Fibroblast of skin of right biceps (primary cell): ENCODE measurements around the gene ATP5MG.
"Not testable (repeated sequence)": the region's sequence is repeated elsewhere in the genome, so short reads cannot be mapped to it uniquely, and the experiment has no call there.

Experiments used
- DNase-seq: peaks from one replicate; pipeline ENCODE4 v3.0.0-alpha.2; 2013

Gene ATP5MG, protein sequence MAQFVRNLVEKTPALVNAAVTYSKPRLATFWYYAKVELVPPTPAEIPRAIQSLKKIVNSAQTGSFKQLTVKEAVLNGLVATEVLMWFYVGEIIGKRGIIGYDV

GRCh38 chr11:118401151-118401879, at the start of gene ATP5MG:
ATP5MG (plus strand) TSS chr11:118401606; CDS start chr11:118401666, 60 bp downstream.
- DNase-seq, result peak; percentile 86

DNA sequence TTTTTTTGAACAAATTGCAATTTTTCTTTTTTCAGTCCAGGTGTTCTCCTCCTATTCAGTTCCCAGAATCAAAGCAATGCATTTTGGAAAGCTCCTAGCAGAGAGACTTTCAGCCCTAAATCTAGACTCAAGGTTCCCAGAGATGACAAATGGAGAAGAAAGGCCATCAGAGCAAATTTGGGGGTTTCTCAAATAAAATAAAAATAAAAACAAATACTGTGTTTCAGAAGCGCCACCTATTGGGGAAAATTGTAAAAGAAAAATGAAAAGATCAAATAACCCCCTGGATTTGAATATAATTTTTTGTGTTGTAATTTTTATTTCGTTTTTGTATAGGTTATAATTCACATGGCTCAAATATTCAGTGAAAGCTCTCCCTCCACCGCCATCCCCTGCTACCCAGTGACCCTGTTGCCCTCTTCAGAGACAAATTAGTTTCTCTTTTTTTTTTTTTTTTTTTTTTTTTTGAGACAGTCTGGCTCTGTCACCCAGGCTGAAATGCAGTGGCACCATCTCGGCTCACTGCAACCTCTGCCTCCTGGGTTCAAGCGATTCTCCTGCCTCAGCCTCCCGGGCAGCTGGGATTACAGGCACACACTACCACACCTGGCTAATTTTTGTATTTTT, 48.2 kb upstream of the ATP5MG start:
- DNase-seq, result peak; percentile 18

DNA sequence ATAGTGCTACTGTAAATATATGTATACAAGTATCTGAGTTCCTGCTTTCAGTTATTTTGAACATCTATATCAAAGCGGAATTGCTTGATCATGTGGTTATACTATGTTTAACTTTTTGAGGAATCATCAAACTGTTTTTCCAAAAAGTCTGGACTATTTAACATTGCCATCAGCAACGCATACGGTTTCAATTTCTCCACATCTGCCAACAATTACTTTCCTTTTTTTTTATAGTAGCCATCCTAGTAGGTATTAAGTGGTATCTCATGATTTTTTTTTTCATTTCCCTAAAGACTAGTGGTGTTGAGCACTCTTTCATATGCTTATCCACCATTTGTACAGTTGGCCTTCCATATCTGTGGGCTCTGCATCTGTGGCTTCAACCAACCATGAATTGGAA, 43.3 kb upstream of the ATP5MG start:
- DNase-seq, result no peak

DNA sequence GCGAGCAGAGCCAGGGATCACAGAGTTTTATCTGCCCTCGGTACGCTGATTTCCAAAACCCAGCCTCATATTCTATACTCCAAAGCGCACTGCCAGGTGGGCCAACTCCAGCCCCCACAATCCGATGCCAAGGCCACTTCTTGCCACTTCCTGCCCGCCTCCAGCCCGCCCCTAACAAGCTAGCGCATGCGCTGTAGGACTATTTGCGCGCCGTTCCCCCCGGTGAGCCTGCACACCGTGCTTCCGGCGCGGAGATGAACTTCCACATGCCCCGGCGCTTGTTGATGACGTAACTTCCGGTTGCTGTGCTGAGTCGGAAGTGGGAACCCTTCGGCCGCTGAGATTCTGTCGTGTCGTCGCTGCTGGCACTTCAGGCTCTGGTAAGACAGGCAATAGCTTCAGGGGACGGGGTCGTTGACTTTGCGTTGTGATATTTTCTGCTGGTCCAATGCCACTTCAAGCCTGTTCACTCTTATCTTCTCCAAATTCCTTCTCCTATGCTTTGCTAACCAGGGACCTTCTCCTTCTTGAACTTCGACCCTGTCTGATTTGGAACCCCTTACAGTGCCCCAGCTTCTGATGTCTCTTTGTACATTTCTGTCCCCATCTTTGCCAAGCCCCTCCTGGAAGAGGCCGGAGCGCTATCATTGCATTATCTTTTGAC, 42.0 kb upstream of the ATP5MG start, which contains the start of gene UBE4A:
TSS of gene UBE4A (plus strand) at position 306 of the 664 bp plus-strand sequence. CDS start 5,481 bp downstream, outside the sequence.
- peak; percentile 94 for DNase-seq

DNA sequence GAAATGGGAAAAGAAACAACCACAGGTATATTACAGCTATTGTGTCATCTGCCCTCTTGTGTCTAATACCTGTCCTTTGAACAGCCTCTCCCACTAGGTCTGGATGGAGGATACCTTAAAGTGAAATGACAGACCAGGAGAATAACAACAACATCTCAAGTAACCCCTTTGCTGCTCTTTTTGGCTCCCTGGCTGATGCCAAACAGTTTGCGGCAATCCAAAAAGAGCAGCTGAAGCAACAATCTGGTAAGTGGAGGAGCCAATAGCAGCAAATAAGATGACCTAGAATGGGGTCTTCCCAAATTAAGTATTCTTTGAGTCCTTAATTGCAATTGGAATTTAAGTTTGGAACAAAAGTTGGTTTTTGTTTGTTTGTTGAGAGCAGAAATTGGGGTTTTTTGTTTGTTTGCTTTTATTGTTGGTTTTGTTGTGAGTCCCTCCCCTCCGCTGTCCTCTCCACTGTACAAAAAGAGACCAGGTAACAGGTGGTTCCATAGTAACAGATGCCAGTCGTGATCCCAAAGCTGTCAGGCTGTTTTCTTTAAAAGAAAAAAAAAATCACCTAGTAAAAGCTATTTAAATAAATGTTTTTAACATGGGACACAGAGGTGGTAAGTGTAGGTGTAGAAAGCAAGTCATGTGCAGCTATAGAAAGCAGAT, 36.3 kb upstream of the ATP5MG start:
- no peak for DNase-seq

DNA sequence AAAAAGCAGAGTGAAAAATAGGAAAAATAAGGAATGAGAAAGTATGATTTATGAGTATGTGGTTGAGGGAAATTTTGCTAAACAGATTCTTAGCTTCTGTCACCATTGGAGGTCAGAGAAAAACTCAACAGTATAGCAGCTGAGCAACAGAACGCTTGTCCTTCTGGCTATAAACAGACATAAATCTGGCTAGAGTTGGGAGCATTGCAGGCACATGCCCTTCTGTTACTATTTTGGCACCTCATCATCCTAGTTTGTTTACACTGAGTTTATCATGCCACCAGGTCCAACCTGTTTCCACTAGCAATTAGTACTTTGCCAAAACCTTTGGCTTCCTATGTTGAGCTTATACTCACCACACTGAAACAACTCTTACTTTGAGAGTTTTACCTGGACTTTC, 35.1 kb upstream of the ATP5MG start:
- DNase-seq, result no peak

DNA sequence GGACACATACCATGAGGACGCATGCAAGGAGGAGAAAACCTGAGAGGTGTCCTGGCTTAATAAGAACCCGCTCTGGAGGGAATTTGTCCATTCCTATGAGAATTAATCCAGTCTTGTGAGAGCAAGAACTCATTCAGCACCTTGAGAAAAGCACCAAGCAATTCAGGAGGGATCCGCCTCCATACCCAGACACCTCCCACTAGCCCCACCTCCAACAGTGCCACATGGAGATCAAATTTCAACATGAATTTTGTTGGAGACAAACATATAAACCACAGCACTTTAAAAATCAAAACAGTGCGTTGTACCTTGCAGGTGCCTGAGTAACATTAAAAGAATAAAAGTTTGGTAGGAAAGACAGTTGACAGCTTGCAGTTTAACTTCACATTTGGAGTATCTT, 30.6 kb upstream of the ATP5MG start:
- DNase-seq, result no peak

- DNase-seq, result no peak
Measured at GRCh38 chr11:118373263-118373662, 28.1 kb upstream of the ATP5MG start.

DNA sequence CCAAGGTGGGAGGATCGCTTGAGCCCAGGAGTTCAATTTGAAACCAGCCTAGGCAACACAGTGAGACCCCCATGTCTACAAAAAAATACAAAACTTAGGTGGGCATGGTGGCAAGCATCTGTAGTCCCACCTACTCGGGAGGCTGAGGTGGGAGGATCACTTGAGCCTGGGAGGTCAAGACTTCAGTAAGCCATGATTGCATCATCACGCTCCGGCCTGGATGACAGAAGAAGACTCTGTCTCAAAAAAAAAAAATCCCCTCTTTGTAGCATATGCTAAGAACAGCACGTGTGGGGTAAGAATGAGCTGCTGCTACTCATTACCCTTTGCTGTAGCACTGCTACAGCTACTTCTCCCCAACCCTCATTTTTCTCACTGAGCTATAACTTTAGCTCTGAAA, 27.5 kb upstream of the ATP5MG start:
- no peak for DNase-seq

DNA sequence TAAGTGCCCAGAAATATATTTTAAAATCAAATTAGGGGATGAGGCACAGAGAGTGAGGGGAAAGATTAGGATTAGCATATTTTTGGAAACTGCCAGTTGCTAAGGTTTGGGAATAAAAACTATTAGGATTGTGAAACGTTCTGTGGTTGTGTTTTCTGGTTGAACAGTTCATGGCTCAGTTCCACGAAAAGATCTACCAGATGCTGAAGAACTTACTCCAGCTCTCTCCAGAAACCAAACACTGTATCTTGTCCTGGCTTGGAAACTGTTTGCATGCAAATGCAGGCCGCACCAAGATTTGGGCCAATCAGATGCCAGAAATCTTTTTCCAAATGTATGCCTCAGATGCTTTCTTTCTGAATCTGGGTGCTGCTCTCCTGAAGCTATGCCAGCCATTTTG, 26.7 kb upstream of the ATP5MG start:
- no peak for DNase-seq

GRCh38 chr11:118375978-118376377, 25.4 kb upstream of the ATP5MG start:
- no peak for DNase-seq

- DNase-seq, result no peak
Measured at GRCh38 chr11:118379497-118379896, 21.9 kb upstream of the ATP5MG start.

DNA sequence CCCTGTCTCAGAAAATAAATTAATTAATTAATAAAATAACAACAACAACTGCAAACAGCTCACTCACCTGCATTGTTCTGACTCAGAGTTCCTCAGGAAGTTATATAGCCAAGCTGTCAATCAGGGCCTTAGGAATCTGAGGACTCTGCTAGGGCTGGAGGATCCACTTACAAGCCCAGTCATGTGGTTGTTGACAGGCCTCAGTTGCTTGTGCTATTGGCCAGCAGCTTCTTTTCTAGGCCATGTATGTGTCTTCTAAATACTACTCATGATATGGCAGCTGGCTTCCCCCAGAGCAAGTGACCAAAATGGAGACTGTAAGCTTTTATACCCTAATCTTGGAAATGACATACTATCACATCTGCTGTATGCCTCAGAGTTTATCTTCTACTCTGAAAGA, 20.8 kb upstream of the ATP5MG start:
- no peak for DNase-seq

- no peak for DNase-seq
Measured at GRCh38 chr11:118382954-118383353, 18.5 kb upstream of the ATP5MG start.

DNA sequence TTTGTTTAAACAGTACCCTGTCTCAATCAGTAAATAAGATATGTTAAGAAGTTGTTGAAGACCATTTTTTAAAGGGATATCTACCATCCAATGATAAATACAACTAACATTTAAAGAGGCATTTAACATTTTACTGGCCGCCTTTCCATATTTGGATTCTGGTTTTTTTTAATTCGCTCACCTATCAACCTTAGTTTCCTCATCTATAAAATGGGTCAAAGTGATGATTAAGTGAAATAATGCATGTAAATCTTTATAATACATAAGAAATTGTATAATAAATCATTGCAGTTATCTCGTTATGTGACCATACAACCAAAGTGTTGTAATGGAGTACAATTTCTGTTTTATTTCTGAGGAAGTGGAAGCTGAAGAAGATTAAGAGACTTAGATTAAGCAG, 17.7 kb upstream of the ATP5MG start:
- no peak for DNase-seq

- no peak for DNase-seq
Measured at GRCh38 chr11:118396097-118396501, 5.3 kb upstream of the ATP5MG start.

GRCh38 chr11:118397448-118397847, 4.0 kb upstream of the ATP5MG start:
- no peak for DNase-seq

DNA sequence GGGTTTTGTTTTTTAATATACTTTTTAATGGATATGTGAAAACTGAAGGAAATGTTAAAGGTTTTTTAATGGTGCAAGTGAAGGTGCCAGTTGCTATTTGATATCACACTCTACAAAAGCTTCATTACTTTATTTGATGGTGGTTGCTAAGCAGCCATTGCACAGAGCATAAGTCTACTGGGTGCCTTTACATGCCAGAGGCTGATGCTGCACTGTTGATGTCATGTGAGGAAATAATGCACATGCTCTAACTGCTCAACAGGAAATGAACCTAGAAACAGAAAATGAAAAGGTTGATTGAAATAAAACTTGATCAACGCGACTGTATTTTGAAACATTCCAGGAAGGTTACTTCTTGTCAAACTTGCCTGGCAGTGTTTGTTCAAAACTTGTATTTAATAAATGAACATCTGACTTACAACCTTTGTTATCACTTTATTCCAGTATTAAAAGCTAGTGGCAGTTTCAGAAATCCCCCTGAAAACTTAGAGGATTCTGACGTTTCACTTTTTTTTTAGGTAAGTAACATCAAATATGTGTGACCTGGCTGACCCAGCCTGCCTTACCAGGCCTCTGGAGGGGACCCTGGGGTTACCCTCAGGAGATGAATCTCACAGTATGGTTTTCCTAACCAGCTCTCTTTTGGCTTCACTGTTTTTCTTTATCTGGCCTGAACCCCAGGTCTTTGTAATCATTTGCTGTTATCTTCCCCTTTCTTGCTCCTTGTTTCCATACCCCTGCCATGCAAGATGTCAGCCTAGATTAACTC, 2.4 kb upstream of the ATP5MG start:
- DNase-seq, result no peak

DNA sequence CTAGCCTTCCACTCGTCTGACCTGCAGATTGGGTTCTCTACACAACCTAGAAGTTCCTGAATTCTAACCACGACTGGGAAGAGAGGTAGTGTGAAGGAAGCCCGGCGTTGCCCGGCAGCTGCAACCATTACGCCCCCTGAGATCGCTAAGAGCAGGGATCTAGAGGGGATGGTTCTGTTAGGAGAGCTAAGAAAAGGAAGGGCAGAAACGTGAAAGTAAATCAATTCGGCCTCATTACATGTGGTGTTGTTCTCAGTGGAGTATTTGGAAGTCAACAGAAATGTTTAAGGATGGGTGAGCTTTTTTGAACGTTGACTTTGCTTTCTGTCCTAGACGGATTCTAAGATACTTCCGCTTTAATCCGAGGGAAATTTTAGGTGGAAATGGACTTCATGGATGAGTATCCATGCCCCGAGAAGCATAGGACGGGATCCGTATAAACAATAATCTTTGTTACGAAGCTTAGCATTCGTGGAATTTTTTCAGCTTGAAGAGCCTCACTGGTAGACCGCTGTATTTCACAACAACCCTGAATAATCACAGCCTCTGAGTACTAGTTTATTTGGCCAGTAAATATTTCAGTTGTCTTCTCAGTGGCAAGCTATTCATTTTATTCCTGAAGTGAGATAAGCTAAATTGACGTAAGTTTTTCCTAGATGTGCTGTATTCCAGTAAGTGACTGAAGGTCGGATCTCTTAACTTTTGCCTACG, 629 bp downstream of the ATP5MG start:
- peak; percentile 67 for DNase-seq

GRCh38 chr11:118402594-118402993, 1.2 kb downstream of the ATP5MG start:
- DNase-seq, result not testable (repeated sequence)

- no peak for DNase-seq
Measured at GRCh38 chr11:118406599-118407166, 5.3 kb downstream of the ATP5MG start.
